Parathyroid adenoma (tissue), 2 donors: ENCODE measurements around the gene ARHGAP24.

ENCODE experiments used
- H2AFZ ChIP-seq: fragments of 300-600 bp; sonication (generic); one replicate; pipeline ENCODE4 v1.7.0; 2017; ENCODE audit warnings: antibody characterized with exemption, mild to moderate bottlenecking
- H3K27ac ChIP-seq: fragments of 300-600 bp; sonication (generic); one replicate; pipeline ENCODE4 v1.7.0; 2017
- H3K27me3 ChIP-seq: fragments of 300-600 bp; sonication (generic); one replicate; pipeline ENCODE4 v1.7.0; 2017; ENCODE audit warnings: low read length; ENCODE audit not compliant: control insufficient read depth, insufficient read depth
- H3K36me3 ChIP-seq: fragments of 300-600 bp; sonication (generic); one replicate; pipeline ENCODE4 v1.7.0; 2017; ENCODE audit warnings: low read length; ENCODE audit not compliant: control insufficient read depth, insufficient read depth
- H3K4me1 ChIP-seq: fragments of 300-600 bp; sonication (generic); one replicate; pipeline ENCODE4 v1.7.0; 2017; ENCODE audit warnings: control low read depth
- H3K4me2 ChIP-seq: fragments of 300-600 bp; sonication (generic); one replicate; pipeline ENCODE4 v1.7.0; 2017; ENCODE audit warnings: low read length
- H3K4me3 ChIP-seq: fragments of 300-600 bp; sonication (generic); one replicate; pipeline ENCODE4 v1.7.0; 2017; ENCODE audit warnings: low read depth, low read length
- H3K79me2 ChIP-seq: fragments of 300-600 bp; sonication (generic); one replicate; pipeline ENCODE4 v1.7.0; 2017; ENCODE audit warnings: control low read depth
- H3K9ac ChIP-seq: fragments of 300-600 bp; sonication (generic); one replicate; pipeline ENCODE4 v1.7.0; 2017; ENCODE audit warnings: mild to moderate bottlenecking
- H3K9me3 ChIP-seq: fragments of 300-600 bp; sonication (generic); one replicate; pipeline ENCODE4 v1.7.0; 2017; ENCODE audit warnings: low read length; ENCODE audit not compliant: control insufficient read depth
- TF ChIP-seq, protein P1 (sequence below): fragments of 300-600 bp; sonication (generic); IDR thresholded peaks from one replicate; pipeline ENCODE4 v1.7.0; 2017; ENCODE audit warnings: antibody characterized with exemption, mild to moderate bottlenecking
- donor health status: primary hyperparathyroidism.

The ARHGAP24 gene

DNA sequence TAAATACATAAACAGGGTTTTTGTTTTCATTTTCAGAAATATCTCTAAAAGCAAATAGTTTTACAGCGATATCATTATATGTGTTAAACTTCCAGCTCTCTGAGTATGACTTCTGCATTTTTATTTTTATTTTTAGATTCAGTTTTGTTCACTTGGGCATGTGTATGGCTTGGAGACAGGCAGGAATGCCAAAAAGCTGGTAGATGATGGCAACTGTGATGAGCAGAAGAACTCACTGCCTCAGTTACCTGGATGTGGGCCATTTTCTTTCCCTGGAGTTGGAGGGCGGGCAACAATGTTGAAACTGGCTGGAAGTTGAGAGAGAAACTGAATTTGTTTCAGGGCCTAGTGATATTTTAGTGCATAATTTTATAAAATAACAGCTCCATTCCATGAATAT is 266.4 kb downstream of the ARHGAP24 start:
- Histone ChIP-seq H3K4me3 (no peak overlapping the region), H3K9ac (no peak overlapping the region), H3K27me3 (no peaks in the 10 kb centered on the region), H3K4me1 (no peaks in the 10 kb centered on the region), H3K36me3 (no peaks in the 10 kb centered on the region), H2AFZ (no peak overlapping the region), H3K9me3 (no peaks in the 10 kb centered on the region), H3K4me2 (no peak overlapping the region), H3K79me2 (no peaks in the 10 kb centered on the region), H3K27ac (no peak overlapping the region)
- TF ChIP-seq, protein P1, sequence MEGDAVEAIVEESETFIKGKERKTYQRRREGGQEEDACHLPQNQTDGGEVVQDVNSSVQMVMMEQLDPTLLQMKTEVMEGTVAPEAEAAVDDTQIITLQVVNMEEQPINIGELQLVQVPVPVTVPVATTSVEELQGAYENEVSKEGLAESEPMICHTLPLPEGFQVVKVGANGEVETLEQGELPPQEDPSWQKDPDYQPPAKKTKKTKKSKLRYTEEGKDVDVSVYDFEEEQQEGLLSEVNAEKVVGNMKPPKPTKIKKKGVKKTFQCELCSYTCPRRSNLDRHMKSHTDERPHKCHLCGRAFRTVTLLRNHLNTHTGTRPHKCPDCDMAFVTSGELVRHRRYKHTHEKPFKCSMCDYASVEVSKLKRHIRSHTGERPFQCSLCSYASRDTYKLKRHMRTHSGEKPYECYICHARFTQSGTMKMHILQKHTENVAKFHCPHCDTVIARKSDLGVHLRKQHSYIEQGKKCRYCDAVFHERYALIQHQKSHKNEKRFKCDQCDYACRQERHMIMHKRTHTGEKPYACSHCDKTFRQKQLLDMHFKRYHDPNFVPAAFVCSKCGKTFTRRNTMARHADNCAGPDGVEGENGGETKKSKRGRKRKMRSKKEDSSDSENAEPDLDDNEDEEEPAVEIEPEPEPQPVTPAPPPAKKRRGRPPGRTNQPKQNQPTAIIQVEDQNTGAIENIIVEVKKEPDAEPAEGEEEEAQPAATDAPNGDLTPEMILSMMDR, result no peak

DNA sequence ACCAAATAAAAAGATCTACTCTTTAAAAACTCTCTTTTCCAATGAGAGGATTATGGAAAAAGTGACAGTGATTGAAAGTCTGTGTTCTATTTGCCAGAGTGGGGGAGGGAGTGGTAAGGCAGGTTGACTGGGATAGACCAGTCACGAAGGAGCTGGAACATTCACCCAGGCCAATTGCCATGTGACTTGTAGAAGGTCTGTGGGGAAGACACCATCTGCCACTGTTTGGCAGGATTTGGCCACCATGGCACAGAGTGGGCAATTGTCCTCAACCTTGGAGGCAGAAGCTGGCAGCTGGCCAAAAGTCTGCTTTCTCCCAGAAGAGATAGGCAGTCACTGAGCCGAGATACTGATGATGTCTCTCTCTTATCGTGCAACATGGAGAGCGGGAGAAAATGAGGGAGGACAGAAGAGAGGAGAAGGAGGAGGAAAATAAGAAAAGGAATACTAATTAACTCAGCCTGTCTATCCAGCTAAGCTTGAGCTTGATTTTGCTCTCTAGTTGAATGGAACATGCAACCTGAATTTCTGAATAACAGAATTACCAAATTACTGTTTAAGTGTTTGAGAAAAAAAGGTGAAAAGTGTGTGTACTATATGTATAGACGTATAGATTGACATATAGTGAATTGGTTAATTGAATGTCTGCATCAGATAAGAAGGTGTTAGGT is 267.1 kb downstream of the ARHGAP24 start:
- Histone ChIP-seq H3K27ac (no peak overlapping the region), H3K4me1 (no peaks in the 10 kb centered on the region), H3K4me3 (no peak overlapping the region), H3K36me3 (no peaks in the 10 kb centered on the region), H3K9me3 (no peaks in the 10 kb centered on the region), H3K9ac (no peak overlapping the region), H3K27me3 (no peaks in the 10 kb centered on the region), H3K4me2 (no peak overlapping the region), H2AFZ (no peak overlapping the region), H3K79me2 (no peaks in the 10 kb centered on the region)
- TF ChIP-seq, protein P1, result no peak

DNA sequence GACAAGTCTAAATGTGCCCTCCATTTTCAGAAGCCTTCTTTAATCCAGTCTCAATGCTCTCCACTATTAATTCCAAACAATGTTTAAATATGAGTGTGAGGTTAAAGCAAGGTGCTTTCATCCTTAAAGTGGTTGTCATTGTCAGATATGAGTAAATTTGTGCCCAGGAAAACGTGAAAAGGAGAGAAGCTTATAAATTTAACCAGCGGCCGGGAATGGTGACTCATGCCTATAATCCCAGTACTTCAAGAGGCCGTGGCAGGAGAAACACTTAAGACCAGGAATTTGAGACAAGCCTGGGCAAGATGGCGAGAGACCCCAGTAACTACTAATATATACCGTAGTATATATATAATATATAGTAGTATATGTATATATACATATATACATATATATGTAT is 270.0 kb downstream of the ARHGAP24 start:
- Histone ChIP-seq H3K9me3 (no peaks in the 10 kb centered on the region), H3K36me3 (no peaks in the 10 kb centered on the region), H3K9ac (no peak overlapping the region), H3K27me3 (no peaks in the 10 kb centered on the region), H2AFZ (no peak overlapping the region), H3K4me1 (no peaks in the 10 kb centered on the region), H3K4me2 (no peak overlapping the region), H3K79me2 (no peaks in the 10 kb centered on the region), H3K27ac (no peak overlapping the region), H3K4me3 (no peak overlapping the region)
- TF ChIP-seq, protein P1, result no peak

DNA sequence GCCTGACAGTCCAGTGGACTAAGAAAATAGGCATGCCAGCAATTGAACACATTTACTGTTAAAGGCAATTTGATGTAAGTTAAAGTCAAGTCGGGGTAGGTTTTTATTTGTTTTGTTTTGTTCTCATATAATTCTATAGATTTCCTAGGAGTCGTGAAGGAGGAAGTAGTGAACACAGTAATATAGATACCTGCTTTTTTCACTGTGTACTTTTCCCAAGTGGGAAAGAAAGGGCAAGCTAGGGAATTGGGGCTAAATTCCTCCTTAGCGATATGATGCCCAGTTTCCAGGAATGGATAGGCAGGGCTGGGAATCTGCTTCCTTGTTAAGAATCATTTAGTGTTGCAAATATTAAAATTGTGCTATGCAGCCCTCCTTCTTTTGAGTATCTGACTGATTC is 271.0 kb downstream of the ARHGAP24 start:
- no peaks in the 10 kb centered on the region for H3K79me2 ChIP-seq
- no peak overlapping the region for H3K4me3 ChIP-seq
- H2AFZ ChIP-seq, result no peak overlapping the region
- H3K4me2 ChIP-seq, result no peak overlapping the region
- no peaks in the 10 kb centered on the region for H3K9me3 ChIP-seq
- H3K27ac ChIP-seq, result no peak overlapping the region
- no peaks in the 10 kb centered on the region for H3K4me1 ChIP-seq
- TF ChIP-seq, protein P1, result no peak
- no peaks in the 10 kb centered on the region for H3K27me3 ChIP-seq
- H3K9ac ChIP-seq, result no peak overlapping the region
- H3K36me3 ChIP-seq, result no peaks in the 10 kb centered on the region

DNA sequence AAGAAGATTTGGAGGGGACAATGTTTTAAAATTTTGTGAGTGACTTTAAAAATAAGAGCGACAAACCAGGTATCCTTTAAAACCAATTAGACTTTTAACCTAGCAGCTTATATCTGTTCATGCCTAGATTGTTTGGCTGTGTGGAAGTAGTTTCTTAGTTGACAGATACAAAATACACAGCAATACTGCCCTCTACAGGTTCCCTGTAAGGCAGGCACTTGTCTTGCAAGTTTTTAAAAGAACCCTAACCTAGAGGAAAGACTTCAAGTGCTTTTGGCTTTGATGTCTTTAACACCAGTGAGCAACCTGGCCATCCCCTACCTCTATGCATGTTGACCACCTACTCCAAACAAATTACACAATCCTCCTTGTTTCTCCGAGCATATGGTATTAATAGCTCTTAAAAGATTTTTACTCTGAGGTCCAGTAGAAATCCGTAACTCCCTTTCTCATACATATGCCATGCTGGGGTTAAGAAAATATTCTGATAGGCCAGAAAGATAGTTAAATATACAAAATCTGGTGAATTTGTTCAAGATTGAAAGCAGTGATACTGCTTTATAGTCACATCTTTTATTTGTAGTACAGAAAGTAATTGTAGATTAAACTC is 273.0 kb downstream of the ARHGAP24 start:
- H3K27me3 ChIP-seq, result no peaks in the 10 kb centered on the region
- no peak overlapping the region for H3K27ac ChIP-seq
- H3K4me3 ChIP-seq, result no peak overlapping the region
- H3K9ac ChIP-seq, result no peak overlapping the region
- no peak overlapping the region for H2AFZ ChIP-seq
- H3K4me1 ChIP-seq, result no peaks in the 10 kb centered on the region
- TF ChIP-seq, protein P1, result peak; percentile 47
- no peaks in the 10 kb centered on the region for H3K79me2 ChIP-seq
- no peaks in the 10 kb centered on the region for H3K9me3 ChIP-seq
- no peaks in the 10 kb centered on the region for H3K36me3 ChIP-seq
- no peak overlapping the region for H3K4me2 ChIP-seq
